Measurements from ENCODE around the gene BTN3A1.

Gene BTN3A1

DNA sequence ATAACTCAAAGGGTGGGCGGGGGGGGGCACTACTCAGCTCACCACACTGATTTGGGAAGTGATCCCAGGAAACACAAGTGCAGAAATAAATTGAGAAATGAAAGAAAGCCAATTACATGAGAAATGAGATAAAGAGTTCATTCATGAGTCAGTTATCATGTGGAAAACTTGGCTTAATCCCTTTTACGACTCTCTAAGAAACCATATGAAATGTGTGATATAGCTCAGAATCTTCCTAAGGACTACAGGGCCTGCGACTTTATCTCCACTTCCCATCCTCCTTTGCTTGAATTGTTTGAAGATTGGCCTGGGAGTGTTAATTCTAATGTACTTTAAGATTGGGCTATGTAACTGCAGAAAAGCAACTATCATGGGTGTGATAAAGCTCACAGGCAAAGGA, 22.8 kb upstream of the BTN3A1 start:
- no peak for DNase-seq (ENCODE audit: low read depth, low spot score)

DNA sequence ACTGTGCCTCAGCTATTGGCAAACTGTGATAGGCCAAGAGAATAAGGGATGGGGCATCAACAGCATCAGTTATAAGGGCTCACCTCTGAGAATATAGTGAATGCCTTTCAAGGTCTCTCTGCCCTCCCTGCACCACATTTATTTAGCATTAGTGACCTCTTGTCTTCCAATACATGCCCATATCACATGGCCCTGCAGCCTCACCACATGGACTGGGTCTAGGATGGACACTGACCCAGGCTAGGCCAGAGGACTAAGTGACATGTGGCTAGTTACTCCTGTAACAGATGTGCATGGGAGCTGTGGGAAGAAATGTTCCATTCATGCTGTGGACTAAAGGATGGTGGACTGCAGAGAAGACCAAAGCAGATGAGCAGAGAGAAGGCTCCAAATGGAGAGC, 22.3 kb upstream of the BTN3A1 start:
- DNase-seq (ENCODE audit: low read depth, low spot score) = no peak

DNA sequence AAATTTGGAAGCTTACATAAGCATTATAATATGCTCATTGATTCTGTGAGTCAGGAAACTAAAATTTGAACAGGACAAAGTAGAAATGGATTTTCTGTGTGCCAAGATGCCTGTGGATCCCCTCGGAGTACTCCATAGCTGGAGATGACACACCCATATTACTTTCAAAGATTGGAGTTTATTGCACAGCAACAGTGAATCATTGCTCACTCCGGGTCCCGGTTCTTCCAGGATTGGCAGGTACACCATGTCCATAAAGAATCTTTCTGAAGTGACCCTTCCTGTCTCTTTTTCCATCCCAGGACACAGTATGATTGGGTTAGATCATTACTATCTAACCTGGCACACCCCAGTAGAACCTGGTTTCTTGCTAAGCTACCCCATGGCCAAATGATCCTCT, 21.8 kb upstream of the BTN3A1 start:
- DNase-seq (ENCODE audit: low read depth, low spot score) = no peak

DNA sequence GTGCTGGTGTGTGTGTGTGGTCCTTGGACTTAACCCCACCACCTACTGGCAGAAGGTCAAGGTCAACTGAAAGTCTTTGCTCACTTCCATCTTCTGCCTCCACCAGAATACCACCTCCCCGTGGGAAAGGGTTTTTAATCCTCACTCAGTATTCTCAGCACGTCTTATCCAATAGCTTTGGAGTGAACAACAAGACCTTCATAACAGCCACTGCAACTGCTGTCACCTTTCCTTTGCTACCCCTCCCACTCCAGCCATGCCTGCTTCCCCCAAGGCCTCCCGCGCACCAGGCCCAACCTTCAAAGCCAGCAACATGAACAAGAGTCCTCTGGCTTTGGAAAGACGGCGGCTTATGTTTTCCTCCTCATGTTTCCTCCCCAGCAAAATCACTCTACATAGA, 20.0 kb upstream of the BTN3A1 start:
- no peak for DNase-seq (ENCODE audit: low read depth, low spot score)

DNA sequence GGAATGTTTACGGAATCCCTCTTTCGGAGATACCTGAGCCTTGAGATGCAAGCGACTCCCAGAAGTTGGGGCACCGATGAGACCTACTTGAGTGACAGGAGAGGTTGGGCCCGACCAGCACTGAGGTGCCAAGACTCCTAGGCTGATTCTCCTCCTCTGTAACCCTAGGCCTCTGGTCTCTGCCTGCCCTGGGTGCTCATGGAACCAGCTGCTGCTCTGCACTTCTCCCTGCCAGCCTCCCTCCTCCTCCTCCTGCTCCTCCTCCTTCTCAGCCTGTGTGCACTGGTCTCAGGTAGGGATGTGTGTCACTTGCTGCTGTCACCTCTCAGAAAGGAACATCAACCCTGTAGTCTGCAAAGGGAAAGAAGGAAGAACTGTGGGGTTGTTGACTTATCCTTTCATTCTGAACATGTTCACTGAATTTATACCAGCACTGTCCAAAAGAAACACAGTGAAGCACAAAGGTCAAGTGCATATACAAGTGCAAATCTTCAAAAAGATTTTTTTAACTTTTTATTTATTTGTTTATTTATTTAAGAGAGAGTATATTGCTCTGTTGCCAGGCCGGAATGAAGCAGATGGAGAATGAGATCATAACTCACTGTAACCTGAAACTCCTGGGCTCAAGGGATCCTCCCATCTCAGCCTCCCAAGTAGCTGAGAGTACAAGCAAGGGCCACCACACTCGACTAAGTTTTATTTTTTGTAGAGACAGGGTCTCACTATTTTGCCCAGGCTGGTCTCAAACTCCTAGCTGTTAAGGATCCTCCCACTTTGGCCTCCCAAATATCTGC, 18.3 kb upstream of the BTN3A1 start:
- peak; percentile 69 for DNase-seq (ENCODE audit: low read depth, low spot score)

DNA sequence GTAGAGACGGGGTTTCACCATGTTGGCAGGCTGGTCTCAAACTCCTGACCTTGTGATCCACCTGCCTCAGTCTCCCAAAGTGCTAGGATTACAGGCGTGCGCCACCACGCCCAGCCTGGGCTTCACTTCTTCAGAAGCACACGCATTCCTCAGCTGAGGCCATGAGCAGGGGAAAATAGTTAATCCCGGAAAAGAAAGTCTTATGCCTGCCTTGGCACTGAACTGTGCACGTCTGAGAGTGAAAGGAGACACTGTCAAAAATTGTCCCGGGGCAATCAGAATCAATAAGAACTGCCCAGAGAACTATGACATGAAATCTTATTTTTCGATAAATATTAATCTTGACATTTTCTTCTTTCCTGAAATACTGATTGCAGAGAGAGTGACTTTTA, 16.3 kb upstream of the BTN3A1 start:
- no peak for DNase-seq (ENCODE audit: low read depth, low spot score)

DNA sequence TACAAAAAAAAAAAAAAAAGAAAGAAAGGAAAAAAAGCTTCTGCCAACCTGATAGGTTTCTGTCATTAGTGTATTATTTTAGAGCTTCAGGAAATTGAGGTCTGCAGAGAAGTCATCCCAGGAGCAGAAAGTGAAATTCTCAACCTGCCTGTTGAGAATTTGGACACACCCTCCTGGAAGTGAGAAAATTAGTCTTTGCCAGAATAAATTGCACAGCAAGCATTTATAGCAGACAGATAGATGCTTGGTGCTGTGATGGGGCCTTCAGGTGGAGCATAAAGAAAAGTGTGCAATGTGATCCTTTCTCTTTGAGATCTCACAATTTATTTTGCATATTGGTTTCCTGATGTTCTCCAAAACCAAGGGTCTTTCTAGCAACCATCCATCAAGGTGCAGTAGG, 14.5 kb upstream of the BTN3A1 start:
- DNase-seq (ENCODE audit: low read depth, low spot score) = no peak

DNA sequence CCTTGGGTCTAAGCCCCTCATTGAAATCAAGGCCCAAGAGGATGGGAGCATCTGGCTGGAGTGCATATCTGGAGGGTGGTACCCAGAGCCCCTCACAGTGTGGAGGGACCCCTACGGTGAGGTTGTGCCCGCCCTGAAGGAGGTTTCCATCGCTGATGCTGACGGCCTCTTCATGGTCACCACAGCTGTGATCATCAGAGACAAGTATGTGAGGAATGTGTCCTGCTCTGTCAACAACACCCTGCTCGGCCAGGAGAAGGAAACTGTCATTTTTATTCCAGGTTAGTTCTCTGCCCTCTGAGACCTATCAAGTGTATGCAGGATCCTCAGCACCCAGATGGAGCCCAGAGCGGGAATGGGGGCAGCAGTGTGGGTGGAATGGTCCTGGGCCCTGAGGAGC, 14.1 kb upstream of the BTN3A1 start:
- no peak for DNase-seq (ENCODE audit: low read depth, low spot score)

DNA sequence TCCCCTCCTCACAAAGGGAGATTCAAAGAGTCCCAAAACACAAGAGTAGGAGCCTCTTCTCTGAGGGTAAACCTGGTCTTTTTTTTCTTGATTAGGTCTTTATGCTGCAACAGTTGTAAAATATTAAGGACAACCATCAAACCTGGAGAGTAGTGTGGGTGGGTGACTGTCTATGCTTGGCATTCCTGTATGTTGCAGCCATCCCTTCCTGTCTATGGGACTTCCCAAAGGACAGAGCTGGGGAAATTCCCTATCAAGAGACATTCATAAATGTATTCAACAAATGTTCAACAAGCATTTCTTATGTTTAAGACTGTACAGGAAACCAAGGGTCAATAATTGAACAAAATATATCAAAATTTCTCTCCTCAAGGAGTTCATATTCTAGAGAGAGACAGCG, 13.6 kb upstream of the BTN3A1 start:
- no peak for DNase-seq (ENCODE audit: low read depth, low spot score)

DNA sequence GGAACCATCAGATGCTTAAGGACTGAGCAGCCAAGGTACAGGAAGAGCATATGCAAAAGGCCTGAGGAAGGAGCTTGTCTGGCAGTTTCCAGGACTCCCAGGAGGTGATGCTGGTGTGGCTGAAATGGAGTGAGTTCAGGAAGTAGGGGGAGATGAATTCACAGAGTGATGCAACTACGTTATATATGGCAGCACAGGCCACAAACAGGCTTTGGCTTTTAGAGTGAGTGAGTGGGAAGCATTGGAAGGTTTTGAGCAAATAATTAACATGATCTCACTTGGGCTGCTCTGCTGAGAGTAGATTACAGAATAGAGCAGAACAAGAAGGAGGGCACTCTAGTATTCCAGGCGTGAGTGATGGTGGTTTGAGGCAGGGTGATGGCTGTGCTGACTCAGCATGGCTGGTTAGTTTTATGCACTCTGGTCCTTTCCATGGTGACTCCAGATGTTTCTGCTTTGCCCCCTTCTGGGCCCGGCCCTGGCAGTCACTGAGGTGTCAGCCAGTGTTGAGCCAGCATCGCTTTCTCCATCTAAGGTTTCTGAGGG, 12.7 kb upstream of the BTN3A1 start:
- DNase-seq (ENCODE audit: low read depth, low spot score) = no peak

DNA sequence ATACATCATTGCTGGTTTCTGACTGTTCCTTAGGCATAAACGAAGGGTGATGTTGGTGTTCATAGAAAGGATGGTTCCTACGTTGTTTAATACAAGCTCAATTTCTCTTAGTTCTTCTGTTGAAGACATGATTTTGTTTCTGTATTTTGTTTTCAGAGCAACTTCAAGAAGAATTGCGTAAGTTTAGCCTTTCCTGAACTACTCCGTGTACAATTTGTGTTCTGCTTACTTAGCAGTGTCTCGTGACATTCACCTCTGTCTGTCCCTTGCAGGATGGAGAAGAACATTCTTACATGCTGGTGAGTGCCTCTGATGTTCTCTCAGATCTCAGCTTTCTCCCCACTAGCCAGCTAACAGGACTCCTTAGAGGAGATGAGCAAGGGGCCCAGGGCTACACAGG, 11.5 kb upstream of the BTN3A1 start:
- no peak for DNase-seq (ENCODE audit: low read depth, low spot score)

DNA sequence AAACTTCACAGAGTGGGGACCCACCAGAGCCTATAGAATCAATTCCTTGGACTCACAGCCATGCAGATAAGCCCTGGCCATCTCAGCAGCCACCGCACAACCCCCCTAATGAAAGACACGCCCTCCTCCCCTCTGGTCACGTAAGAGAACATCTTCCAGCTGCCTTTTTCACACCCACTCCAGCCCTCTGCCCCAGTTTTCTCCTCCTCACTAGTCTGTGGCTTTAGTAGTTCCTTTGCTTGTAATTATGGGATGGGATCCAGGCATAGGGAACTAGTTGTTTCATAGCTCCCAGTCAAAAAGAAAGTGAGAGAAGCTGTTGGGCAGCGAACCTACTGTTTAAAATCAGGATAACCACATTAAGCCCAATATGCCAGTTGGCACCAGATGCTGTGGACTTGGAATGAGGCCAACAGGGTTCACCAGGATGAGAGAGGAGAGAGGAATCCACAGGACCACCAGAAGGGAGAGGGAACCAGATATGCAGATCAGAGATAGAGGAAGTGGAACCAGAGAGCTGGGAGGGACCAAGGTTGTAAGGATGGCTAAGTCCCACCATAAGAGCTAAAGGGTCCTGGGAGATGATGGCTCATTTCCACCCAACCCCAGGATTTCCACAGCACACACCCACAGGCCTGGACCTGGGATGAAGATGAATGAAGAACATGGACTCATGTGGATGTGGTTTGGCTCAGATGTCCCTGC, 9.0 kb upstream of the BTN3A1 start:
- no peak for DNase-seq (ENCODE audit: low read depth, low spot score)

DNA sequence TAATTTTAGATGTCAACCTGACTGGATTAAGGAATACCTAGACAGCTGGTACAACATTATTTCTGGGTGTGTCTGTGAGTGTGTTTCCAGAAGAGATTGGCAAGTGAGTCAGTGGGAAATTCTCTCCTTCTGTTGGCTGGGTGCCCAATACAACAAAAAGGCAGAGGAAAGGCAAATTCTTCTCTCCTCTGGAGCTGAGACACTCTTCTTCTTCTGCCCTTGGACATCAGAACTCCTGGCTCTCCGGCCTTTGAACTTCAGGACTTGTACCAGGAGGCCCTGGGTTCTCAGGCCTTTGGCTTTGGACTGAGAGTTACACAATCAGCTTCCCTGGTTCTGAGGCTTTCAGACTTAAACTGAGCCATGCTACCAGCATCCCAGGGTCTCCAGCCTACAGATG, 7.8 kb upstream of the BTN3A1 start:
- DNase-seq (ENCODE audit: low read depth, low spot score) = peak; percentile 34

DNA sequence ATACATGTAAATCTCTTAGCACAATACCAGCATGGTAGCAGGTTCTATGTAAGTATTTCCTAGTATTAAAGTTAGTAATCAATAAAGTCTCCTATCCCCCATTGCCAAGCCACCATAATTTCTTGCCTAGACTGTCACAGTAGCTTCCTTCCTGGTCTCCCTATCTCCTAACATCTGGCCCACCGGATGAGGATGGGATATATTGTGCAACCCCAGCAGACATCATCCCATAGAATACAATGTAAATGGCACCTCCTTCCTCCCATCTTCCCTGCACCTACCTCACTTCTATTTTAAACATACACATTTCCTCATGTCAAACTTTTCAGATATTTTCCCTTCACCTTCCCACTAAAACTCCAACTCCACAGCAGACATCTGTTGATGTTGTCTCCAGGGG, 3.5 kb upstream of the BTN3A1 start:
- DNase-seq (ENCODE audit: low read depth, low spot score) = no peak

DNA sequence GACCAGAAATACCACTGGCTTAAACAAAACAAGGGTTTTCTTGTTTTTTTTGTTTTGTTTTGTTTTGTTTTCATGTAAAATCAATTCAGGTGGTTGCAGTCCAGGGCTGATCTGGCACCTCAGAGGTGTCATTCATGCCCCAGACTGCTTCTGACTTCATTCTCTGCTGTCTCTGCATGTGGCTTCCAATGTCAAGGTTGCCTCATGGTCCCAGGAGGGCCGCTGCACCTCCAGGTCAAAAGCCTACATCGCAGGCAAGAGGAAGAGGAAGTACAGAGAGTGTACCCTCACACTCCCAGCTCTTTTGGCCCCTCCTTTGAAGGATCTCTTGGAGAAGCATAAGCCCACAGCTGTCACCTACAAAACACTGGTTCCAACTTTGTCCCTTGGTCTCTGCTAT, 1.4 kb upstream of the BTN3A1 start:
- no peak for DNase-seq (ENCODE audit: low read depth, low spot score)

DNA sequence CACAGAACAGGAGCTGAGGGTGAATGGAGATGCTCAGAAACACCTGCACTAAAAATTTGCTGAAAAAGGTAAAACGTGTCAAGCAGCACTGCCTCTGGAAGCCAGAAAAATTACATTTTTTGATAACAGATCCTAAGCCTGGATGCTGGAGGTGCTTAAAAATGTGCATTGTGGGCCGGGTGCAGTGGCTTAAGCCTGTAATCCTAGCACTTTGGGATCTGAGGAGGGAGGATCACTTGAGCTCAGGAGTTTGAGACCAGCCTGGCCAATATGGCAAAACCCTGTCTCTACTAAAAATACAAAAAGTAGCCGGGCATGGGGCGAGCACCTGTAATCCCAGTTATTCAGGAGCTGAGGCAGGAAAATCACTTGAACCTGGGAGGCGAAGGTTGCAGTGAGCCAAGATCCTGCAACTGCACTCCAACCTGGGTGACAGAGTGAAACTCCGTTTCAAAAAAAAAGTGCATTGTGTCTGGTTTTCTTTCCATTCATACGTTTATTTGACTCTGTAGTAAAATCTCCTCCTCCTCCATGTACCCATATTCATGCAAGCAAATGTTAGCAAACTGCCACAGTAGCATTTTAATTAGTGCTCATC, 587 bp upstream of the BTN3A1 start:
- DNase-seq (ENCODE audit: low read depth, low spot score) = no peak

DNA sequence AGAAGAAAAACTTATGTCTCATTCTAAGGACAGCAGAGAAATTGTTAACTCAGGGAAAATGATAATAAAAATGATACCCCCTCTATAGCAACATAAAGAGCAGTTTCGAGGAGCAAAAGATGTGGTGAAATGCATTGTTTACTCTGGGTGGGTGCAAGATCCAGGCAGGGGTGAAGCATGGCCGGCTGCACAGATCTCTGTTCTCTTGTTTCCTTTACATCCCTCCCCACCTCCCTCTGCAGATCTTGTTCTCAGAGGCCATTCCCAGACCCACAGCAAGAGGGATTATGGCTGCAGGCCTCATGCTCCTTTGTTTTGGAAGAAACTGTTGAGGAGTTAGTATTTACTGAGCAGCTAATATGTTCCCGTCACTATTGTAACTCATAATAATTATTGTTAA, 1.8 kb downstream of the BTN3A1 start:
- no peak for DNase-seq (ENCODE audit: low read depth, low spot score)

DNA sequence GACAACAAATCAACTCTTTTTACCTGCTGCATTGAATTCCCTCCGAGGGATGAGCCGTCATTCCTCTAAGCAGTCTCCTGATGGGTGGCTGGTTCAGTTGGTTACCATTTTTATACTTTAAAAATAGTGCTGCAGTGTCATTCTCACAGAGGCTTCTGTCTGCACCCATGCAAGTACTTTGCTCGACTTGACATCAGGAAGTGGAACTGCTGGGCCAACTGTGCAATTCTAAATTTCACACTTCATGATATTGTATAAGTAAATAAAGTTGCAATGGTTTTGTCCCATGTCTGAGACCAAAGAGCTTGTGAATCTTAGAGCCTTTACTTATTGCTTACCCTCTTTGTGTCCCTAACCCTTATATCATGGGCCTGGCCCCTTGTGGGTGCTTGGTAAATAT, 2.5 kb downstream of the BTN3A1 start:
- DNase-seq (ENCODE audit: low read depth, low spot score) = no peak

DNA sequence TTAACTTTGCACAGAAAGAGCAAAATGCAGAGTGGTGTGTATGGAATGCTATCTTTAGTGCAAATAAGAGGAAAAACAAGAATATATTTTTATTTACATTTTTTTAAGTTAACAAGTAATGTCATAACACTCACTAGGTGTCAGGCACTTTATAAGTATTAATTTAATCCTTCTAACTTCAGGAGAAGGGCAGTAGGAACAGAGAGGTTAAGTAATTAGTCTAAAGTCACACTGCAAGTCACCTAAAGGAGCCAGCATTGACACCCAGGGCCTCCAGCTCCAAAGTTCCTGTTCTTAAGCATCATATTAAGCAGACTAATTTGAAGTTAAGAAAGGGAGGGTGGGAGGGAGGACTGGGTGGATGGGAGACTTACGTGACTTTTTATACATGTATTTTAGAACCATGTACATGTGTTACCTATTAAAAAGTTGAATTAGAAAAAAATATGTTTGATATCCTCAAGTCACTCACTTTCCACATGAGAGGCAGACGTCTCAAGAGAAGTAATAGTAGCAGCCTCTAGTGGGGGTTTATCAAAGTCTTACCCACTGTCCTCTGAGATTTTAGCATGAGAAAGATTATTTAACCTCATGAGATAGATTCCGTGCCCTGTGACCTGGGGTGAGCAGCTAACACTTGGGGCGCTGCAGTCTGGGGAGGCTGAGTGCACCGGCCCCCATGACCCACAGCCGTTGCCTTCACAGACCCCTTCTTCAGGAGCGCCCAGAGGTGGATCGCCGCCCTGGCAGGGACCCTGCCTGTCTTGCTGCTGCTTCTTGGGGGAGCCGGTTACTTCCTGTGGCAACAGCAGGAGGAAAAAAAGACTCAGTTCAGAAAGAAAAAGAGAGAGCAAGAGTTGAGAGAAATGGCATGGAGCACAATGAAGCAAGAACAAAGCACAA, 7.0 kb downstream of the BTN3A1 start:
- DNase-seq (ENCODE audit: low read depth, low spot score) = no peak

DNA sequence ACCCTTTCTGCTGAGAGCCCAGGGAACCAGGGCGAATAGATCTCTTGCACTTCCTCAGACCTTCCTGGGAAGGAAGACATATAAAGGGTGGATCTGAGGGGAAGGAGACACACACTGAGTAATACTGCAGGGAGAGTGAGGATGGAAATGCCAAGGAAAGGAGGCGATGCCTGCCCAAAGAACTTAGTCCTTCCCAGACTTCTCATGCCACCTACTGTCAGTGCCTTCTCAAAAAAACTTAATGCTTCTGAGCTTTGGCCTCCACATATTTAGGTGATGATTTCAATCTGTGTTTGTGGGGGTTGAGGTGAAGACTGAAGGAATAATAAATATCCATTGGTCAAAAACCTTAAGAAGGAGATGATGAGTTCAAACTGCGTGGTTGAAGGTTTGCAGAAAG, 9.7 kb downstream of the BTN3A1 start:
- DNase-seq (ENCODE audit: low read depth, low spot score) = no peak

DNA sequence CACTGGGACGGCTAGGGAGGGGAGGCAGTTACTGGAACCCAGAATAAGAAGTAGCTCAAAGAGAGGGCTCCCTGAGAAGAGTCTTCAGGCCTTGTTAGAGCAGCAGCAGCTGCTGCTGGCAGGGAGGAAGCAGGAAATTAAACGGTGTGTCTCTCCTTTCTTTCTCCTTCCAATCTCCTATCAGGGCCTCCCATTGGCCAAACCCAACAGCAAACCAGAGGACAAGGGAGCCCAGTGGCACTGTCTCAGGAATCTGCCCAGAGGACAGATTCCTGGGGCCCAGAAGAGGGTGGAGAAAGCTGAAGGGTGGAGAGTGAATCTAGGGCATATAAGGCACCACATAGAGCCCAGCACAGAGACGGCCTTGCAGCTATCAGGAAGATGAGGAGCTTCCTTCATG, 10.2 kb downstream of the BTN3A1 start:
- DNase-seq (ENCODE audit: low read depth, low spot score) = no peak

DNA sequence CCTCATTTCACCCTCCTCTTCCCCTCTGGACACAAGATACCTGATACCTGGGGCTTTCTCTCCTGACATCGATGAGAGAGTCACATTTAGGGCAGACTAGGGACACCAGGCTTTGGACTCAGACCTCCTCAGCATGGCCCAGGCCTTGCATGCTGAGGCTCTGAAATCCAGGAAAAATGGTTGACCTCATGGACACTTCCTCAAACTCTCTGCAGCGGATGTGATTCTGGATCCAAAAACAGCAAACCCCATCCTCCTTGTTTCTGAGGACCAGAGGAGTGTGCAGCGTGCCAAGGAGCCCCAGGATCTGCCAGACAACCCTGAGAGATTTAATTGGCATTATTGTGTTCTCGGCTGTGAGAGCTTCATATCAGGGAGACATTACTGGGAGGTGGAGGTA, 10.9 kb downstream of the BTN3A1 start:
- no peak for DNase-seq (ENCODE audit: low read depth, low spot score)
